Cortex of kidney (tissue), 1 donor: ENCODE results near the gene ESF1.
"Not testable (repeated sequence)": the region's sequence is repeated elsewhere in the genome, so short reads cannot be mapped to it uniquely, and the experiment has no call there.

Experiments used
- DNase-seq: peaks from one replicate; lab custom pipeline; 2025; lab: John Stamatoyannopoulos, UW

ESF1 gene

GRCh38 chr20:13739731-13740649, 44.7 kb downstream of the ESF1 start:
- DNase-seq: no peak

- not testable (repeated sequence) for DNase-seq
These were observed 46.5 kb downstream of the ESF1 start for GRCh38 chr20:13738187-13738586.

GRCh38 chr20:13736436-13737191, 48.1 kb downstream of the ESF1 start:
- DNase-seq: no peak

GRCh38 chr20:13735826-13736225, 48.9 kb downstream of the ESF1 start:
- no peak for DNase-seq

- no peak for DNase-seq
These were observed 61.7 kb downstream of the ESF1 start for GRCh38 chr20:13723011-13723410.

GRCh38 chr20:13718171-13718570, 66.5 kb downstream of the ESF1 start:
- no peak for DNase-seq

- no peak for DNase-seq
These were observed 67.1 kb downstream of the ESF1 start for GRCh38 chr20:13717631-13718044.

- DNase-seq: no peak
These were observed 69.5 kb downstream of the ESF1 start for GRCh38 chr20:13715171-13715570.

- no peak for DNase-seq
These were observed 76.5 kb downstream of the ESF1 start for GRCh38 chr20:13708234-13708633.

- no peak for DNase-seq
These were observed 81.5 kb downstream of the ESF1 start for GRCh38 chr20:13703265-13703664.

- DNase-seq: no peak
These were observed 83.2 kb downstream of the ESF1 start for GRCh38 chr20:13701486-13701885.

- DNase-seq: no peak
These were observed 84.0 kb downstream of the ESF1 start for GRCh38 chr20:13700761-13701160.

- DNase-seq: no peak
These were observed 90.1 kb downstream of the ESF1 start for GRCh38 chr20:13694420-13695150.

GRCh38 chr20:13692802-13693736, 91.7 kb downstream of the ESF1 start:
- DNase-seq: no peak

GRCh38 chr20:13690943-13691342, 93.8 kb downstream of the ESF1 start:
- no peak for DNase-seq

GRCh38 chr20:13687815-13688214, 96.9 kb downstream of the ESF1 start:
- DNase-seq: no peak

- no peak for DNase-seq
These were observed 99.1 kb downstream of the ESF1 start for GRCh38 chr20:13685623-13686022.

- no peak for DNase-seq
These were observed 100.0 kb downstream of the ESF1 start for GRCh38 chr20:13684566-13685222.

- no peak for DNase-seq
These were observed 100.9 kb downstream of the ESF1 start for GRCh38 chr20:13683833-13684232.

- no peak for DNase-seq
These were observed 103.2 kb downstream of the ESF1 start for GRCh38 chr20:13681248-13682125.
